Superior temporal gyrus (tissue), 1 donor: Measurements from ENCODE around the gene SMAD1.

ENCODE experiments used
- DNase-seq: peaks from one replicate; pipeline ENCODE4 v3.0.0-alpha.2; 2016; ENCODE audit errors: extremely low spot score

Gene SMAD1

GRCh38 chr4:145489556-145489955 is 7.9 kb downstream of the SMAD1 start:
- DNase-seq = no peak

DNA sequence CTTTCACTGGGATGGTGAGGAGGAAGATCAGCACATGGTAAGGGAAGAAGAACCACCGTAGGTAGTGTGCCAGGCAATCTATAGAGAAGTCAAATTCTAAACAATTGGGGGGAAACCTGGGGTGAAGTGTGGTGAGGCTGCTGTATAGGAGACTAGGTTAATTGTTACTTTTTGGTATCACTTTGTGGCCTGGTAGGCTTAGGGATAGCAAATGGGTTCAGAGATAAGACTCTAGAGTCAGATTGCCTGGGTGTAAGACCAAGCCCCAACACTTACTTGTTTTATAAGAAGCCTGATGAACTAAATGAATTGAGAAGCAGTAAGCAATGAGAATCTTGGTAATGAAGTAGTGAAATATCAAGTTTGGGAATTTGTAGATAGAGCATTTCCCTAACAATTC is 8.7 kb downstream of the SMAD1 start:
- DNase-seq = no peak

GRCh38 chr4:145490796-145491195 is 9.1 kb downstream of the SMAD1 start:
- no peak for DNase-seq

DNA sequence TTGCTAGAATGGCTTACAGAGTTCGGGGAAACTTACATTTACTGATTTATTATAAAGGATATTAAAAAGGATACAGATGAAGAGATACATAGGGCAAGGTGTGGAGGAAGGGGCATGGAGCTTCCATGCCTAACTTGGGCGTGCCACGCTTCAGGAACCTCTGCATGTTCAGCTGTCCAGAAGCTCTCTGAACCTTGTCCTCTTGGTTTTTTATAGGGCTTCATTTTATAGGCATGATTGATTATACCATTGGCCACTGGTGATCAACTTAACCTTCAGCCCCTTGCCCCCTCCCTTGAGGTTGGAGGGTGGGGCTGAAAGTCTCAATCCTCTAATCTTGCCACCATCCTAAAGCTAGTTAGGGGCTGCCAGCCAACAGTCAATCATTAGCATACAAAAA is 10.7 kb downstream of the SMAD1 start:
- no peak for DNase-seq

DNA sequence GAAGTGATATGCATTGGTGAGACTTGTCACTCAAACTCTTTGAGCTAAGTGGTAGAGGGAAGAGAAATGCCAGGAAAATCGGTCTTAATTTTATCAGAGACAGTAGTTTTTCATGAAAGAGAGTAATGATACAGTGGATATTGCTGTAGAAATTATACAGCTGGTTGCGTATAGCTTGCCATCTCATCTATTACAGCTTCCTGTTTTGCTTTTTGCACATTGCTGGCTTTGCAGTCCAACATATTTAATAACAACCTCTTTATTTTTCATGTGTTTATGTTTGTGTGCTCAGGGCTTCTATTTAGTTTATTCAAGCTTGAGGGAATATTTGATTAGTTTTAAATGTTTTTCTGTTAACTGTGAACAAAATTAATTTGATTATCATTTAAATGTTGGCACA is 11.5 kb downstream of the SMAD1 start:
- no peak for DNase-seq

GRCh38 chr4:145494666-145495270 is 13.1 kb downstream of the SMAD1 start:
- no peak for DNase-seq

- DNase-seq = no peak
Measured at GRCh38 chr4:145496292-145496691, 14.6 kb downstream of the SMAD1 start.

DNA sequence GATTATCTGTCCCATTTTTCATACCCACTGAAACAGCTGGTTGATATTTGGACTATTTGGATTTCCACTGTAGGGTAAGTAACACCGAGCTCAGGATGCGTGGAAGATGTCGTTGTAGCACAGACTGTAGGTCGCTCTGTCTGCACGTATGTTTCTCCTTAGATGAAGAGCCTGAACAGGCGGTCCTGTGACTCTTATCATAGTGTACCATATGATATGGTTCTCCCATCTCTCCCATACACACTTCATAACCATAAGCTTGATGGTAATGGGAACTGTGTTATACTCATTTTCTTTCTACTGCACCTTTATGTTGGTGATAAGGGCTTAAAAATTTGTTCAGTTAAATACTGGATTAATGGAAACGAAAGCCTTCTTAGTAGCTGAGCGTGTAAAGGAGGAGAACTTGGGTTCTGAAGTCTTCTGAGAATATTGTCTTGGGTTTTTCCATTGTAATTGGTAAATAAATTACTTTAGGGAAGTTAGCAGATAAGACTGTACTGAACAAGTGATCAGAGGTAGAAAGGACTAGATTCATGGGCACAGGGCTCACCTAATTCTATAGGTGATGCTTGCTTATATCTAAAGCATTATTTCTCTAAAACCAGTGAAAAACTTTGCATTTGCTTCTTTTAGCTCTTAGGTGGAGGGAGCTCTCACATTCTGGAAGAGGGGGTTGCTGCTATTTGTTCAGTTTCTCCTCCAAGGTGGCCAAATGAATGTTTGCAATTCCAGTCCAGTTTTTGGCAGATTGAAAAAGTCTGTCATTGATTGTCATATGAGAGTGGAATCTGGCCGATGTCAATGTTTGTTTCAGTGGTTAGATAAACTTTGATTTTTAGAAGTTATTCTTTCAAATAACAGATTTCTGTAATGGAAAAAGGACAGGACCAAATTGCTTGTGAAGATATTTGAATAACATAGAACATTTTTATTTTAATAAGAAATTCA is 15.8 kb downstream of the SMAD1 start:
- DNase-seq = no peak

DNA sequence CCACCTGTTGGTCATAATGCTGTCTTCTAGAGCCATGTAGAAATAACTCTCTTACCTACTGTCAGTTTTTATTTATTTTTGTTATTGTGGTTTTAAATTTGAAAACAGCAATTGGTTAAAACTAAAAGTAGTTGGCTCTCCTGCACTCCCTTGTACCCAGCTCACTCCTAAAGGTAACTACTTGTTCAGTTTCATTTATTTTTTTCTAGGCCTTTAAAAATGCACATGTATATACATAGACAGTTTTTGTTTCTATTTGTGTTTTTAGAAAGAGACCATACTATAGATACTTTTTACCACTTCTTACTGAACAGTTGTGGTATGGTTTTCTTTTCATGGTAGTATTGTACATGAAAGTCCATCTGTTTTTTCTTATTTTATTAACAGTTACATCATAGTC is 16.8 kb downstream of the SMAD1 start:
- no peak for DNase-seq

GRCh38 chr4:145501051-145501660 is 19.5 kb downstream of the SMAD1 start:
- DNase-seq = no peak

GRCh38 chr4:145502809-145503208 is 21.2 kb downstream of the SMAD1 start:
- no peak for DNase-seq

DNA sequence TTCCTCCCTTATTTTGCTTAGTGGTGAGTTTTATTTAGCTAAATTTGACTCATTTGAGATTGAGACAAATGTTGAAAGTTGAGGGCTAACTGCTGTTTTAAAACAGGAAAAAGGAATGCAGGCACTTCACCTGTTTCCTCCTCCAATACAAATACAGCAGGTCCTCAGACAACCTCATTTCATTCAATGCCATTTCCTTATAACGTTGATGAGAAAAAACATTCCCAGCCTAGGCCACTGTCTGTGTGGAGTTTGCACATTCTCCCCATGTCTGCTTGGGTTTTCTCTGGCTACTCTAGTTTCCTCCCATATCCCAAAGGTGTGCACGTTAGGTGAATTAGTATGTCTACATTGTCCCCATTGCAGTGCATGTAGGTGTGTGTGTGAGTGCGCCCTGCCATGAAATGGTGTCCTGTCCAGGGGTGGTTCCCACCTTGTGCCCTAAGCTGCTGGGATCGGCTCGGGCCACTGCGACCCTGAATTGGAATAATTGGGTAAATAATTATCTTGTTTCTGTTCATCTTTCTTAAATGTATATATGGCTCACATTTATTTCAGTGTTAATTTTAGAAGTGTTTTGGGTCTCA is 21.9 kb downstream of the SMAD1 start:
- no peak for DNase-seq

- DNase-seq = no peak
Measured at GRCh38 chr4:145505995-145506394, 24.3 kb downstream of the SMAD1 start.

DNA sequence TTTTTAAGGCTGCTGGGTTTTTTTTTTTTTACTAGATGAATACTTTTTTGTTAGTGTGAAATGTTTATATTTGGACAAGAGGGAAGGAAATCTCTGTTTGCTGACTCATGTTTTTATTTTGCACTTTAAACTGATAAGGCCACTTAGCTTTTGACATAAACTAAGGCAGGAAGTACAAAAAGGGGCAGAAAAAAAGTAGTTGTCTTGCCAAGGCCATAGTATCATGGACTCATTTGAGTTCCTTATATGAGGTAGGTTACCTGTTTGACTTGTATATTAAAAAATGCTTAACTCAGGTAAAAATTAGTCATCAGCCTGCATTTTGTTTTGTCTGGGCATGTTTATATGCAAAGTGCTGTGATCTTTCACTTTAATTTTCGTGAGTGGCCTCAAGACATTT is 26.0 kb downstream of the SMAD1 start:
- no peak for DNase-seq

DNA sequence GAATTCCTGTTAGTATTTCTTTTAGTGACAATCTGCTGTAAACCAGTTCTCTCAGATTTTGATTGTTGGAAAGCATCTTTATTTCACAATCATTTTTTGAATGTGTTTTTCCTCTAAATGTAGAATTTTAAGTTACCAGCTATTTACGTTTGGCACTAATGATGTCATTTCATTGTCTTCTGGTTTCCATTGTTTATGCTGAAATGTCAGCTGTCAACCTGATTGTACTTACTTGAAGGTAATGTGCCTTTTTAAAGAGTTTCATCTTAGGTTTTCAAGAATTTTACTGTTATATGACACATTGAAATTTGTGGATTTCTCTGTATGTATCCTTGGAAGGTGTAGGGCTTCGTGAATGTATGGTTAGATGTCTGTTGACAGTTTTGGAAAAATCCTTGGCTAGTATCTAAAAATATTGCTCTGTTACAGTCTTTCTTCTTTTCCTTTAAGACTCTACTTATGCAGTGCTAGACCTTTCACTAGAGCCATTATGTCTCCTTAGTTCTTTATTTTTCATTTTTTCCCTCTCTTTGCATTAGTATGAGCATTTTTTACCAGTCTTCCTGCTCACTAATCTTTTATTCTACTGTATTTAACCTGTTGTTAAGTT is 30.4 kb downstream of the SMAD1 start:
- no peak for DNase-seq

GRCh38 chr4:145513020-145513621 is 31.5 kb downstream of the SMAD1 start:
- no peak for DNase-seq

- no peak for DNase-seq
Measured at GRCh38 chr4:145520172-145520571, 38.5 kb downstream of the SMAD1 start.

DNA sequence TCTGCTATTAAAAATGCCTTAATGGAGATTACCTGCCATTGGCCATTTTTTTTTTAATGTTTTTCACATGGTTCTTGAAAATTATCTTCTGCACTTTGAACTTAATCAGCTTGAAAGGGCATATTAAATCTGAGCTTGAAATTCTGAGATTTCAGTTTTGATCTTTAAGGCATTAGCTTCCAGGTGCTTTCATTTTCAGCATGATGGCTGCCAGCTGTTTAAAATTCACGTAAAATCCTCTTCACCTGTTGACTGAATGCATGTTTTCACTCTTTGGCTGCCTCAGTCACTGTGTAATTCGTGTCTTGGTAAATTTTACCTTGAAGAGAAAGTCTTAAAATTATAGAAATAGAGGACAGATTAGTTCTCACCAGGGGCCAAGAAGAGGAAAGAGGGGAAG is 39.6 kb downstream of the SMAD1 start:
- DNase-seq = no peak

GRCh38 chr4:145523117-145523516 is 41.5 kb downstream of the SMAD1 start:
- no peak for DNase-seq

- no peak for DNase-seq
Measured at GRCh38 chr4:145524552-145524951, 42.9 kb downstream of the SMAD1 start.

GRCh38 chr4:145525291-145525740 is 43.7 kb downstream of the SMAD1 start:
- DNase-seq = no peak

GRCh38 chr4:145527773-145528172 is 46.1 kb downstream of the SMAD1 start:
- DNase-seq = no peak
